ENCODE results near the gene NT5E. TPM values are rescaled to one million over a fixed set of nuclear protein-coding genes. Genes with fewer than 3 reads are reported as not detected.

Gene NT5E
- total RNA-seq, 4 donors from 2014 or later, result 18.7 to 26.1 (median 23.2) TPM

- Histone ChIP-seq H3K4me3 (no peak overlapping the region), H3K9me3 (no peaks in the 10 kb centered on the region), H3K27ac (no peak overlapping the region), H3K36me3 (no peaks in the 10 kb centered on the region), H3K4me1 (no peaks in the 10 kb centered on the region), H3K27me3 (no peaks in the 10 kb centered on the region)
- TF ChIP-seq EP300 (IDR thresholded peaks at IDR 0.05), result no peak
- no peak for TF ChIP-seq POLR2AphosphoS5 (IDR thresholded peaks at IDR 0.05)
- TF ChIP-seq POLR2A (IDR thresholded peaks at IDR 0.05), result no peak
- TF ChIP-seq CTCF (IDR thresholded peaks at IDR 0.05), result no peak
- 40 to 48% methylated on average over 1 to 2 of the region's 2 CpGs for WGBS, 2 donors (ENCODE audit: low coverage in 1 of 2)
- ATAC-seq, result no peak
Measured at GRCh38 chr6:85405853-85406198, 44.1 kb upstream of the NT5E start.

GRCh38 chr6:85406641-85407075 lies 43.2 kb upstream of the NT5E start:
- no peak for TF ChIP-seq POLR2AphosphoS5 (IDR thresholded peaks at IDR 0.05)
- no peak for TF ChIP-seq EP300 (IDR thresholded peaks at IDR 0.05)
- no peak for TF ChIP-seq POLR2A (IDR thresholded peaks at IDR 0.05)
- TF ChIP-seq CTCF (IDR thresholded peaks at IDR 0.05), result no peak

GRCh38 chr6:85408039-85408438 lies 41.8 kb upstream of the NT5E start:
- TF ChIP-seq CTCF (IDR thresholded peaks at IDR 0.05) (no peak), POLR2AphosphoS5 (IDR thresholded peaks at IDR 0.05) (no peak), EP300 (IDR thresholded peaks at IDR 0.05) (no peak), POLR2A (IDR thresholded peaks at IDR 0.05) (no peak)
- no peak overlapping the region for H3K4me3 ChIP-seq
- H3K36me3 ChIP-seq, result no peaks in the 10 kb centered on the region
- WGBS, 2 donors (ENCODE audit: low coverage in 1 of 2), result 64 to 81% methylated on average over 2 of the region's 2 CpGs
- no peaks in the 10 kb centered on the region for H3K4me1 ChIP-seq
- no peak overlapping the region for H3K27ac ChIP-seq
- no peaks in the 10 kb centered on the region for H3K27me3 ChIP-seq
- no peak for ATAC-seq
- no peaks in the 10 kb centered on the region for H3K9me3 ChIP-seq

More at GRCh38 chr6:85406641-85407075, 43.2 kb upstream of the NT5E start:
- Histone ChIP-seq H3K36me3 (no peaks in the 10 kb centered on the region), H3K27me3 (no peaks in the 10 kb centered on the region), H3K27ac (no peak overlapping the region), H3K9me3 (no peaks in the 10 kb centered on the region), H3K4me1 (no peaks in the 10 kb centered on the region), H3K4me3 (no peak overlapping the region)
- WGBS, 2 donors (ENCODE audit: low coverage in 1 of 2), result 67 to 83% methylated on average over 5 of the region's 5 CpGs
- no peak for ATAC-seq

- no peaks in the 10 kb centered on the region for H3K36me3 ChIP-seq
- no peak overlapping the region for H3K27ac ChIP-seq
- ATAC-seq, result no peak
Measured at GRCh38 chr6:85412911-85413430, 36.9 kb upstream of the NT5E start.

More at GRCh38 chr6:85412911-85413430, 36.9 kb upstream of the NT5E start:
- no peaks in the 10 kb centered on the region for H3K27me3 ChIP-seq
- TF ChIP-seq POLR2A (IDR thresholded peaks at IDR 0.05) (no peak), POLR2AphosphoS5 (IDR thresholded peaks at IDR 0.05) (no peak), CTCF (IDR thresholded peaks at IDR 0.05) (no peak), EP300 (IDR thresholded peaks at IDR 0.05) (no peak)
- H3K4me1 ChIP-seq, result no peaks in the 10 kb centered on the region
- H3K4me3 ChIP-seq, result no peak overlapping the region
- H3K9me3 ChIP-seq, result no peaks in the 10 kb centered on the region
